Neural progenitor cell (in vitro differentiated cells): ENCODE results near the gene ERBB4.

Experiments used
- EZH2 ChIP-seq: fragments of 200-600 bp; sonication (generic); IDR thresholded peaks from 2 replicates; pipeline ENCODE4 v1.6.1; 2017; ENCODE audit warnings: antibody characterized with exemption, mild to moderate bottlenecking, moderate library complexity
- EZH2phosphoT487 ChIP-seq: fragments of 200-600 bp; sonication (generic); IDR thresholded peaks from 2 replicates; pipeline ENCODE4 v1.6.1; 2017; ENCODE audit warnings: antibody characterized with exemption
- TF ChIP-seq, protein P1 (sequence below): fragments of 200-600 bp; sonication (generic); IDR thresholded peaks from 2 replicates; pipeline ENCODE4 v1.5.1; 2017; ENCODE audit warnings: antibody characterized with exemption, mild to moderate bottlenecking

DNA sequence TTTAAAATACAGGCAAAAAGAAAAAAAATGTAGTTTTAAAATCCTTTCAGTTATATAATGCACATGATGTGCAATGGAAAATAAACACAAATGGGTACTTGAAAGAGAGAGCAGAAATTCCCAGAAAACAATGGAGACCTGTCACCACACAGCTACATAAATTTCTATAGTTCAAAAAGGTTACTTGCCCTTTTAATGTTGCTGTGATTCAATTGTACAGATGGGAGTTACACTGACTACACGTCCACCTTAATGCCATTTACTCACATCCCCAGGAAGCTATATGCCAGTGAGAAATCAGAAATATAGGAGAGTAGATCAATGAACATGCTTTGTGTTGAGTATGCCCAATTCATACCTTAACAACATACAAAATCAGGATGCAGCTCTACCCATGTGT lies 269.6 kb downstream of the ERBB4 start:
- TF ChIP-seq EZH2phosphoT487 (no peak), EZH2 (no peak)
- TF ChIP-seq, protein P1, sequence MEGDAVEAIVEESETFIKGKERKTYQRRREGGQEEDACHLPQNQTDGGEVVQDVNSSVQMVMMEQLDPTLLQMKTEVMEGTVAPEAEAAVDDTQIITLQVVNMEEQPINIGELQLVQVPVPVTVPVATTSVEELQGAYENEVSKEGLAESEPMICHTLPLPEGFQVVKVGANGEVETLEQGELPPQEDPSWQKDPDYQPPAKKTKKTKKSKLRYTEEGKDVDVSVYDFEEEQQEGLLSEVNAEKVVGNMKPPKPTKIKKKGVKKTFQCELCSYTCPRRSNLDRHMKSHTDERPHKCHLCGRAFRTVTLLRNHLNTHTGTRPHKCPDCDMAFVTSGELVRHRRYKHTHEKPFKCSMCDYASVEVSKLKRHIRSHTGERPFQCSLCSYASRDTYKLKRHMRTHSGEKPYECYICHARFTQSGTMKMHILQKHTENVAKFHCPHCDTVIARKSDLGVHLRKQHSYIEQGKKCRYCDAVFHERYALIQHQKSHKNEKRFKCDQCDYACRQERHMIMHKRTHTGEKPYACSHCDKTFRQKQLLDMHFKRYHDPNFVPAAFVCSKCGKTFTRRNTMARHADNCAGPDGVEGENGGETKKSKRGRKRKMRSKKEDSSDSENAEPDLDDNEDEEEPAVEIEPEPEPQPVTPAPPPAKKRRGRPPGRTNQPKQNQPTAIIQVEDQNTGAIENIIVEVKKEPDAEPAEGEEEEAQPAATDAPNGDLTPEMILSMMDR, result no peak
